Suppressor macrophage treated with lipopolysaccharide for 1 hour (primary cell): Measurements from ENCODE around the gene ANKRD13A.
"Not testable (repeated sequence)": the region's sequence is repeated elsewhere in the genome, so short reads cannot be mapped to it uniquely, and the experiment has no call there.

Experiments
- DNase-seq, 3 donors: peaks; one replicate each; pipeline ENCODE4 v3.0.0-alpha.2; 2020 to 2022

The ANKRD13A gene

DNA sequence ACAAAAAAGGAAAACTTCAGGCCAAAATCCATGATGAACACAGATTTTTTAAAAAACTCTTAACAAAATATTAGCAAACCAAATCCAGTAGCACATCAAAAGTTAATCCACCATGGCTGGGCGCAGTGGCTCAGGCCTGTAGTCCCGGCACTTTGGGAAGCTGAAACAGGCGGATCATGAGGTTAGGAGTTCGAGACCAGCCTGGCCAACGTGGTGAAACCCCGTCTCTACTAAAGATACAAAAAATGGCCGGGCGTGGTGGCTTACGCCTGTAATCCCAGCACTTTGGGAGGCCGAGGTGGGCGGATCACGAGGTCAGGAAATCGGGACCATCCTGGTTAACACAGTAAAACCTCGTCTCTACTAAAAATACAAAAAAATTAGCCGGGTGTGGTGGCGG, 13.0 kb upstream of the ANKRD13A start:
- DNase-seq = not testable (repeated sequence)

DNA sequence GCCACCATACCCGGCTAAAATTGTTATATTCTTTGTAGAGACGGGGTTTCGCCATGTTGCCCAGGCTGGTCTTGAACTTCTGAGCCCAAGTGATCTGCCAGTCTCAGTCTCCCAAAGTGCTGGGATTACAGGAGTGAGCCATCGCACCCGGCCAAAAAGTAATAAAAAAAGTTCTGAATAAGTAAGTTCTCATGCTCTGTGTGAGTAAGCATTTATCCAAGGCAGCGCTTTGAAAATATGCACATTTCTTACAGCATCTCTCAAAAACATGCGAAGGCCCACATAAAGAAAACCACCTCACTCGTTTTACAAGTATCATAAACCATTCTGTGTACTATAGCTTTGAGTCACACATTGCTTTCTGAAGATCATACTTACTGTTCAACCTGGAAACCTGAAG, 11.6 kb upstream of the ANKRD13A start:
- DNase-seq = no peak

DNA sequence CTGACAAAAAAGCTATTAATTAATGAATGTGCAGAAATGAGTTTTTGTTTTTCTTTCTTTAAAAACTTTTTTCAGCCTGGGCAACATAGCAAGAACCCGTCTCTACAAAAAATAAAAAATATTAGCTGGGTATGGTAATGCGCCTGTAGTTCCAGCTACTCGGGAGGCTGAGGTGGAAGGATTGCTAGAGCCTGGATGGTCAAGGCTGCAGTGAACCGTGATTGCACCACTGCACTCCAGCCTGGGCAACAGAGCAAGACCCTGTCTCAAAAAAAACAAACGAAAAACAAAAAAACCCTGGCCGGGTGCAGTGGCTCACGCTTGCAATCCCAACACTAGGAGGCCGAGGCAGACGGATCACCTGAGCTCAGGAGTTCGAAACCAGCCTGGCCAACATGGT, 11.0 kb upstream of the ANKRD13A start:
- DNase-seq = no peak

DNA sequence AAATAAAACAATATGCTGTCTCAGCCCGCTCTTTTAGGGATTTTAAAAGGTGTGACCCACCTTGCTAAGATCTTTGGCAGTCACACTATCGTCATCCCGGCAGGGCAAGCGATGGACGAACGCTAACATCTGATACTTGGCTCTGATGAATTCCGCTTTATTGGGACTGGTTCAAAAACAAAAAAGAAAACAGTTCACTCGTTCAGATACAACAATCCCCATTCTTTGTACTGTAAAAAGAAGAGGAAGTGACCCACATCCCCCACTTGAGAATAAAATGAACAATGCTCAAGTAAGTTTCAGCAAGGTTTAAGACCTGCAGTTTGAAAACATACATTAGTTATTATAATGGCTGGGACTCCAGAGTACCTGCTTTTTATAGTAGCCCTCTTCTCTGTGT, 10.3 kb upstream of the ANKRD13A start:
- no peak for DNase-seq

DNA sequence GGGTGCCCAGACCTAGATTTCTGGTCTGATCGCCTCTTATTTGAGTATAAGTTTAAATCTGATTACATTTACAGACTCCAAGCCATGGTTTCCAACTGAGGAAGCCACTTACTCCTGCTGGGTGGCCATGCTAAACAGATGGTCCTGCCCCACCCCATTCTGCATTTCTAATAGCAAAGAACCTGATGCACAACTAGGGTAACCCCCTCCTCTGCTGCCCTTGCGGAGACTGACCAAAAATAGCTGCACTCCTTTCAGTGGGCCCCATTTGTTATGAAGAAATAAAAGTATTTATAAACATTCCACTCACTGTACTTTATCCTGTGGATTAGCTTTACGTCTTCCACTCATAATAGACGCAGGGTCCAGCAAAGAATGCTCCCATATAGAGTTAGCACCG, 9.8 kb upstream of the ANKRD13A start:
- no peak for DNase-seq

DNA sequence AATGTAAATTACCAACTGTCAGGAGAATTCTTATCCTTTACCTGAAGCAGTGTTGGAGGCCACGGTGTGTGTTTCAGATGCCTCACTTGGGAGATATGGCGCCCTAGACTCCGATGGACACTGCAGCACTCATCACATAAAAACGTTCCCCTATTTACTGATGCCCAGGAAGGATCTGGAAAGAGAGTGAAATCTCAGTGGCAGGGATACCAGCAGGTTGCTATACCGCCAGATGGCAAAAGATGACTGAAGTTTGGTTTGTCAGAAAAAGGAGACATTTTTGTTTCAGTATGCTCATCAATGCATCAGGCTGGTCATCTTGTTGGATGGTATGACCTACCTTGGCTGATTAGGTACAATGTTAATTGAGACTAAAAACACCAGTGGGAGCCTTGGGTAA, 7.6 kb upstream of the ANKRD13A start:
- peak in 1 of 3 donors; percentile 16 for DNase-seq

DNA sequence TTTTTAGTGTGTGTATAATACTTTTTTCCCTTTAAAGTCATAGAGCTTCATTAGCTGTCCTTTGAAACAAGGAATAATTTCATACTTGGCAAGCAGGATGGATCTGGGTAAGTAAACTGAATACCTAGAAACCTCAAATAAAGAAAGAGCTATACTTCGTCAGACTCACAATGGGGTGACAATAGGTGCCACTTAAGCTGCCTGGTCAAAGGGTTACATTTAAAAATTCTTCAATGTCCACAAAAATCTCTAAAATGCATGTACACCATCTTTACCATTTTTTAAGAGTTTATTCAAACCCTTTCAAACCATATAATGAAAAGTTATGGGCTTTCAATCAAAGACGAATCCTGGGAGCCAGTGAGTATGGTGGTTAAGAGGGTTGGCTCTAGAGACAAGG, 6.1 kb upstream of the ANKRD13A start:
- DNase-seq = peak in 1 of 3 donors; percentile 11

DNA sequence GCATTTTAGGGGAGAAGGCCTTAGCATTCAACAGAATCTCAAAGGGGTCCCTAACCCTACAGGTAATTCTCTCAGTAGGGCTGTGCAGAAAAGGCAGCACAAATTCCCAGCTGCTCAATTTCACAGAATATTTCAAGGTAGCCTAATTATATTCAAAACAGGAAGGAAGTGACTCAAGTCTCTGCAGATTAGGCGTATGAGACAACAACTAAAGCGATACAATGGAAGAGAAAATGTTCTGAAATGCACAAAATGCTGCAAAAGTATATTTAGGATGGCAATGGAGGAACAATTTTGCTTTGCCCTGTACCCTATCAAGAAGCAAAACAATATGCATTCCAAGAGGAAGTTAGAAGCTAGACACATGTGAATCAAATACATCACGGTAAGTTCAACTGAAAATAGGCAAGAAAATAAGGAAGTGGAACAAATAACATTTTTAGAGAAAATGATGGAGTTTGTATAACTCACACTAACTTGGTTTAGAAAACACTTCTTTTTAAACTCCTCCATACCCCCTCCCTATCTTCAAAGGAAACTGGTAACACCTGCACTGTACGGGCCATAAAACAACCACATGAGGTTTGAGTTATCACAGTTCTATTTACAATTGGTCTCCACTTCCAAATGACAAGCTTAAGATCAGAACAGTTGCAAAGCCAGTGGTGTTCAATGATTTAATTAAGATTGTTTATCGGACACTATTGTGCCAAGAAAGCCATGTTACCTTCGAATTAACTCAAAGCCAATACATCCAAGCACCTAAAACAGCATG, 4.6 kb upstream of the ANKRD13A start:
- DNase-seq = peak; percentile 17 to 59 (median 49)

DNA sequence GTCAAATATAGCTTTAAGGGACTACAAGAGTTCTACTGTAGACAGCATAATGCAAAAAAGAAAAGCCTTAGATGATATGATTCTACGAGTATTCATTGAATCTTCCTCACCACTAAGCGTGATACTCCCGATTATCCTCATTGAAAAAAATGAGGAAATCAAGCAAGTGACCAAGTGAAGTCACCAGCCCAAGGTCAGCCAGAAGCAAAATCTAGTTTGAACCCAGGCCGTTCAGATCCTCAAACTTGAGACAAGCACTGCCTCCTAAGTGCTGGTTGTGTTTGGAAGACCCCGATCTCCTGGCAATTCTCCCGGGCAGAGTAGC, 3.9 kb upstream of the ANKRD13A start:
- peak; percentile 49 to 62 (median 54) for DNase-seq

DNA sequence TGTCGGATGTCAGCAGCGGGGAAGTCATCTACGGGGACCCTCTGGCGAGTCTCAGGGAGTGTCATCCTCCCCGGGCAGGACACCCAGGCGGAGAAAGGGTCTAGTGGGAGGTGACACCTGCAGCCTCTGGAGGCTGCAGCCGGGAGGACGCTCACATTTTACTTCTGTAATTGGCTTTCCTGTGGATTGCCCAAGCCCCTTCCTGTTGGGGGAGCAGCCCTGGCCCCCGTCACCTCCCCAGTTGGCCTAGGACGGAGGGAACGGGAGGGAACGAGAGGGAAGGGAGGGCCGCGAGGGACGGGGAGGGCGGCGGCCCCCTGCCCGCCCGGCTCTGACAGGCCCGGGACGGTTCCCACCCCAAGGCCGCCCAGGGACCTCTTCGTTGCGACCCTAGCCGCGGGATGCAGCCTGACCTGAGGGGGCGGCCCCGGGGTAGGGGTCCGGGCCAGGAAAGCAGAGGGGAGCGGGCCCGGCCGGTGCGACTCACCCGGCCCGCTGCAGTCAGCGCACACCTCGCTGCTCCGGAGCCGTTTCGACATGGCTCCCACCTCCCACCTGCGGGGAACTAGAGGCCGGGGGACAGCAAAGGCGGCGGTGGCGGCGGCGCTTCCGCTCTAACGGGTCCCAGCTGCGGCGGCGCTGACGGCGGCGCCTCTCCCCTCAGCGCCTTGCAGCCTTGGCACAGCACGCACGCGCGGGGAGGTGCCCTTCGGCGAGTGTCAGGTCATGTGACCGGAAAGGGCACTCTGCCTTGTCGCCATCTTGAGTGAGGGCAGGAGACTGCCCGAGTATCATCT, 3.3 kb upstream of the ANKRD13A start, which contains the start of gene GIT2:
GIT2 (minus strand) TSS at position 683 of the 797 bp plus-strand sequence; CDS start at position 539, 144 bp downstream.
- peak; percentile 96 to 97 (median 97) for DNase-seq

DNA sequence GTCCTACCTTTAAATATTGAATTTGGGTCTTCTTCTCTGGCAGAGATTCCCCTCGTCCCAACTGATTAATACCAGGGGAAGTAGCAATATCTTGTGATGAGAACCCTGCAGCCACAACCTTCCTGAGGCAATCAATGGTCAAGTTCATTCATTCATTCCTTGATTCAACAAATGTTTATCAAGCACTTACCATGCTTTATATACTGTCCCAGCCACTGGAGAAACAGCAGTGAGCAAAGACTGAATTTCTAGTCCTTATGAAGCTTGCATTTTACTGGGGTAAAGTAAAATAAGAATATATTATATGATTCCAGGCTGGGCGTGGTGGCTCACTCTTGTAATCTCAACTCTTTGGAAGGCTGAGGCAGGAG, 2.8 kb upstream of the ANKRD13A start:
- DNase-seq = no peak

DNA sequence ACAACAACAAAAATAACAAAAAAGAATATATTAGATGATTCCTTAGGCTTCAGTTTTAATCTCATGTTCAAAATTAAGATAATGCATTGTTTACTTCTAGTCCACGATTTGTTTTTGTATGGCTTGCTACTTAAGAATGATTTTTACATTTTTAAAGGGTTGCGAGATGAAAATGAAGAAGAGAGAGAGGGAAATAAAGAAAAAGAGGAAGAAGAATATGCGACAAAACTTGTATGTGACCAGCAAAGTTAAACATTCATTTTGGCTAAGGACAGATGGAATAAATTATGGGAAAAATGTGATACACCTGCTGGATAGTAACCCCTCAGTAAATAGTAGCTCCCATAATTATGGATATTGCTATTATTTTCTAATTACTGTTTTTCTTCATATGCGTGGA, 1.8 kb upstream of the ANKRD13A start:
- DNase-seq = no peak

DNA sequence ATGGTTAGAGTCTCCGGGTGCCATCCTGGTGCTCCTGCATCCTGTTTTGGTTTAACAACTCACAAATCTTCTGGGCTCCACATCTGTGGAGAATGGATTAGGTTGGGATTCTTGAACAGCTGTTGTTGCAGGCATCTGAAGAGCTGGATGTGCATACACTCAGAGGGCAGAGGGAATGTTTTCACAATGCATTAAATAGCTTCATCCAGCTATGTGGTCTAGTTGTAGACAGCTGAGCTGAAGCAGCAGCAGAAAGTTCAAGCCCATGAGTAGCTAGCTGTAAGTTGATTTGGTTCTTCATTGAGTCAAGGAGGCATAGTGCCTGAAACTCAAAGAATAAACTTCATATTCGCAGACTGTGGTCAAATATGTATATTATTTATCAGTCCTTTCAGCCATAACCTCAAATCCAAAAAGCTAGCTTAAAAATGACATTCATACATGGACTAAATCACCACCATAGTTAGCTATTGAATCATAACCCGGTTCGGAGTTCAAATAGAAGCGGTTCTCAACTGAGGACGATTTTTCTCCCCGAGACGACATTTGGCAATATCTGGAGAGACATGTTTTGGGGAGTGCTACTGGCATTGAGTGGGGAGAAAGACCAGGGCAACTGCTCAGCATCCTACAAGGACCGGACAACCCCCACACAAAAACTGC, 858 bp upstream of the ANKRD13A start:
- no peak for DNase-seq

DNA sequence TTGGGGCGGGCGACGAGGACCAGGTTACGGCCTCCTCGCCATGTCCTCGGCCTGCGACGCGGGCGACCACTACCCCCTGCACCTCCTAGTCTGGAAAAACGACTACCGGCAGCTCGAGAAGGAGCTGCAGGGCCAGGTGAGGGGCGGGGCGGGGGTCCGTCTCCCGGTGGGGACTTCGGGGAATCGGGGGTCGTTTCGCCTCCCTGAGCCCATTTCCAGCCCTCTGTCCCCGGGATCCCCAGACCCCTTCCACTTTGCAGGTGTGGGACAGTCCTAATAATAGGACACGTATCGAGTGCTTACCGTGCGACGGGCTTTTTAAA, 380 bp downstream of the ANKRD13A start:
- no peak for DNase-seq

DNA sequence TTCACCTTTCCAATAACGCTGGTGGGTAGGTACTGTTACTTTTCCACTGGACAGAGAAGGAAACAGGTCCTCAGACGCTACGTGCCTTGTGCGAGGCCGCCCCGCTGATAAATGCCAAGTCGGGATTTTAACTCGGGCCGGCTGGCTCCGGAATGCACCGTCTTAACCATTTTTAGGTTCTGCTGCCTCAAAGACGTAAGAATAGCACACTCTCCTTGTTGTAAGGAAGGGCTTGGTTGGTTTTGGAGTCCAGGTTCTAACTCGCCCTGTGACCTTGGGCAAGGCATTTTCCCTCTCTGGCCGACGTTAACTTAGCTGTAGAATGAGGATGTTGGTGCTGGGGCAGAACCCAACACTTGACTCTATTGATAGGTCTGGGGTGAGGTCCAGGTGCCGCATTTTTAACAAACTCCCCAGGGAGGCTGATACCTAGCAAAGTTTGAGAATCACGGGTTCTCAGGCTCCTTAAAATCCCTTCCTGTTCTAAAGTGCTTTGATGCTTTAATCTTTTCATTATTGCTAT, 814 bp downstream of the ANKRD13A start:
- DNase-seq = peak; percentile 36 to 47 (median 38)

DNA sequence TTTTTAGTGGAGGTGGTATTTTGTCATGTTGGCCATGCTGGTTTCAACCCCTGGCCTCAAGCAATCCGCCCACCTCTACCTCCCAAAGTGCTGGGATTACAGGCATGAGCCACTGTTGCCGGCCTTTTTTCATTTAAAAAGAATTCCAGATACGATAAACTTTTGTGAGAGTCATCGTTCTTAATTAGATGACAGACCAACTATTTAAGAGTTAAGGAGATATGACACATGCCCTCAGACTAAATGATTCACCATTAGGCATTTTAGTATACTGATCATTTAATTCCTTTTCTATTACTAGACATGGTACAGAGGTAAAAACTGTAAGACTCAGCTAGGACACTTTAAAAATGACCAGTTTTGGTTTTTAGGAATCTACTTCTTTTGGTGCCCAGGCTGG, 2.4 kb downstream of the ANKRD13A start:
- DNase-seq = peak in 2 of 3 donors; percentile 39 to 41

DNA sequence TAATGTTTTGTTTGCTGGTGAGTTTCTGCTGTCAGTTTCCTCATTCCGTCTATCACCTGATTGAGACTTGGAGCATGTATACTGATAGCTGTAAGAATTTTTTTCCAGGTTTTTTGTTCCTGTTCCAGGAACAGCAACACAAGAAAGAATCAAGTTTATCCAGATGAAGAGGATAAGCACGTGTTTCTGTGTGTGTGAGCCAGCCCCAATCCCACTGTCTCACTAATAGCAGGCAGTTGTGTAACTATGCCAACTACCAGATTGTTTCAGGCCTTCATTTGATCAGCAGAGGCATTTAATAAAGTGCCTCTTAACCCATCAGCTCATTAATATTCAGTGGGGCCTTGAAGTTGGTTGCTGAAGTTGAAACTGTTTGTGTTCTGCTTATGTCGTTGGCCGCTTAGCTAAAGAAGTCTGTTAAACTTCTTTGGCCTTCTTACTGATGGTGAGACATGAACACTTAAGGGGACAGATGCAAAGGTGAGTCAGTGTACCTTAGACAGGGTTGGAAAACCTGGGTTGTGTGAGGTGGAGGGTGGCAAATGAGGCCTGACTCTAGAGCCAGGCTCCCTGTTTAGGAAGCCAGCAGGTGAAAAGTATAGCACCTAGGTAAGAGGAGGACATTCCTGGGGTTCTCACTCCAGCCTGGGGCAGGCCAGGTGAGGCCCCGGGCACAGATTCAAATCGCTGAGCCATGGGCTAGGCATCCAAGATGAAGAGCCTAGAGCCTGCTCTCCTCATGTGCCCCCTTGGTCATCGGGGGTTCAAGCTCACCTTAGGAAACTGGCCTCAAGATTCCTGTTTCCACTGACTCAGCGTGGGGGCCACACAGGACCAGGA, 3.7 kb downstream of the ANKRD13A start:
- DNase-seq = no peak

DNA sequence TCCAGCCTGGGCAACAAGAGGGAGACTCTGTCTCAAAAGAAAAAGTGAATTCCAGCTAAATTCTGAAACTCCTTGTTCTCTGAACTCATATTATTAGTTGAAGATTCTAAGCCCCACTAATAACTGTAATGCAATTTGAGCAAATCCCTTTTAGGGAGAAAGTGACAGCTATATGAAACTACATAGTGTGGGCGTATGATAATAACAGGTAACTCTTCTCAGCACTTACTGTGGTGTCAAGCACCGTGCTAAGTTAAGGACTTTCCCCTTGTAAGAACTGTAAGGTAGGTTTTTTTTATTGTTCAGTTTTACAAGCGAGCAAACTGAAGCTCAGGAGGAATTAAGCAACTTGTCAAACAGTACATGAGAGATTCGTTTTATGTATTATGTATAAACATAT, 5.4 kb downstream of the ANKRD13A start:
- no peak for DNase-seq

DNA sequence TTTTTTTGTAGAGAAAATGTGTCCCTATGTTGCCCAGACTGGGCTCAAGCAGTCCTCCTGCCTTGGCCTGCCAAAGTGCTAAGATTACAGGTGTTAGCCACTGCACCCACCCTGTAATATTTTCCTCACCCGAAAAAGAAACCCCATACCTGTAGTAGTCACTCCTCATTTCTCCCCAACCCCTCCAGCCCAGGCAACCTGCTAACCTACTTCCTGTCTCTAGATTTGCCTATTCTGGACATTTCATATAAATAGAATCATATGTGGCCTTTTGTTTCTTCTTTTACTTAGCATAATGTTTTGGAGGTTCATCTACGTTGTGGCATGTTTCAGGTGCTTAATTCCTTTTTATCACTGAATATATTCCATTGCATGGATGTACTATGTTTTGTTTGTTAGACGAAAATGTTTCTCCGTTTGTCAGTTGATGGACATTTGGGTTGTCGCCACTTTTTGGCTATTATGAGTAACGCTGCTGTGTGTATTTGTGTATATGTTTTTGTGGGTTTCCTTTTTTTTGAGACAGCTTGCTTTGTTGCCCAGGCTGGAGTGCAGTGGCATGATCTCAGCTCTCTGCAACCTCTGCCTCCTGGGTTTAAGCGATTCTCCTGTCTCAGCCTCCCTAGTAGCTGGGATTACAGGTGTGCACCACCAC, 6.2 kb downstream of the ANKRD13A start:
- no peak for DNase-seq

DNA sequence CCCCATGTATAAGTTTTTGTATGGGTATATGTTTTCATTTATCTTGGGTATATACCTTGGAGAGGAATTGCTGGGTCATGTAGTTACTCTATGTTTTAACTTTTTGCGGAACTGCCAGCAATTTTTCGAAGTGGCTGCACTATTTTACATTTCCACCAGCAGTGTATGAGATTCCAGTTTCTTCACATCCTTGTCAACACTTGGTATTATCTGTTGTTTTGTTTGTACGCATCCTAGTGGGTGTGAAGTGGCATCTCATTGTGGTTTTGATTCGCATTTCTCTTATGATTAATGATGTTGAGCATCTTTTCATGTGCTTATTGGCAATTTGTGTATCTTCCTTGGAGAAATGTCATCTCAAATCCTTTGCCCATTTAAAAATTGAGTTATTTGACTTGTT, 6.9 kb downstream of the ANKRD13A start:
- no peak for DNase-seq

DNA sequence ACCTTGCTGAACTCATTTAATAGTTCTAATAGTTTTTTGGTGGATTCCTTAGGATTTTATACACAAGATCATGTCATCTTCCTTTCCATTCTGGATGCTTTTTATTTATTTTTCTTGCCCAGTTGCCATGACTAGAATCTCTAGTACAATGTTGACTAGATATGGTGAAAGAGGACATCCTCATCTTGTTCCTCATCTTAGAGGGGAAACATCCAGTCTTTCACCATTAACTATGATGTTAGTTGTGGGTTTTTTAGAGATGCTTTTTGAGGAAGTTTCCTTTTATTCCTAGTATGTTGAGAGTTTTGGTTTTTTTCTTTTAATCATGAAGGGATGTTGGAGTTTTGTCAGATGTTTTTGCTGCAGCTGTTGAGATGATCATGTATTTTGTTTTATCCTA, 8.7 kb downstream of the ANKRD13A start:
- DNase-seq = peak; percentile 66 to 96 (median 92)
